ENCODE measurements around the gene KANSL1.
A peak's percentile ranks its signal among the peaks of the same experiment; 100 is the strongest.
"Not testable (repeated sequence)": the region's sequence is repeated elsewhere in the genome, so short reads cannot be mapped to it uniquely, and the experiment has no call there.

The KANSL1 gene

DNA sequence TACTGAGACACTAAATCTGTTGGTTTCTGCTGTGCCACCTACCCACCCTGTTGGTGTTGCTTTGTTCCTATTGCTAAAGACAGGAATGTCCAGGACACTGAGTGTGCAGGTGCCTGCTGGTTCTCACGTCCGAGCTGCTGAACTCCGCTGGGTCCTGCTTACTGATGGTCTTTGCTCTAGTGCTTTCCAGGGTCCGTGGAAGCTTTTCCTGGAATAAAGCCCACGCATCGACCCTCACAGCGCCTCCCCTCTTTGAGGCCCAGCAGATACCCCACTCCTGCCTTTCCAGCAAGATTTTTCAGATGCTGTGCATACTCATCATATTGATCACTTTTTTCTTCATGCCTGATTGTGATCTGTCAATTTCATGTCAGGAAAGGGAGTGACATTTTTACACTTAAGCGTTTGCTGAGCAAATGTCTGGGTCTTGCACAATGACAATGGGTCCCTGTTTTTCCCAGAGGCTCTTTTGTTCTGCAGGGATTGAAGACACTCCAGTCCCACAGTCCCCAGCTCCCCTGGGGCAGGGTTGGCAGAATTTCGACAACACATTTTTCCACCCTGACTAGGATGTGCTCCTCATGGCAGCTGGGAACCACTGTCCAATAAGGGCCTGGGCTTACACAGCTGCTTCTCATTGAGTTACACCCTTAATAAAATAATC lies 179.6 kb downstream of the KANSL1 start:
- DNase-seq: peak; percentile 34

DNA sequence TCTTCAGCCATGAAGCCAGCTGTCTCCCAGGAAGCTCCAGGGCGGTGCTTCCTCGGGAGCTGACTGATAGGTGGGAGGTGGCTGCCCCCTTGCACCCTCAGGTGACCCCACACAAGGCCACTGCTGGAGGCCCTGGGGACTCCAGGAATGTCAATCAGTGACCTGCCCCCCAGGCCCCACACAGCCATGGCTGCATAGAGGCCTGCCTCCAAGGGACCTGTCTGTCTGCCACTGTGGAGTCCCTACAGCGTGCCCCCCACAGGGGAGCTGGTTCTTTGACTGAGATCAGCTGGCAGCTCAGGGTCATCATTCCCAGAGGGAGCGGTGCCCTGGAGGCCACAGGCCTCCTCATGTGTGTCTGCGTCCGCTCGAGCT lies 180.1 kb downstream of the KANSL1 start:
- no peak for DNase-seq

DNA sequence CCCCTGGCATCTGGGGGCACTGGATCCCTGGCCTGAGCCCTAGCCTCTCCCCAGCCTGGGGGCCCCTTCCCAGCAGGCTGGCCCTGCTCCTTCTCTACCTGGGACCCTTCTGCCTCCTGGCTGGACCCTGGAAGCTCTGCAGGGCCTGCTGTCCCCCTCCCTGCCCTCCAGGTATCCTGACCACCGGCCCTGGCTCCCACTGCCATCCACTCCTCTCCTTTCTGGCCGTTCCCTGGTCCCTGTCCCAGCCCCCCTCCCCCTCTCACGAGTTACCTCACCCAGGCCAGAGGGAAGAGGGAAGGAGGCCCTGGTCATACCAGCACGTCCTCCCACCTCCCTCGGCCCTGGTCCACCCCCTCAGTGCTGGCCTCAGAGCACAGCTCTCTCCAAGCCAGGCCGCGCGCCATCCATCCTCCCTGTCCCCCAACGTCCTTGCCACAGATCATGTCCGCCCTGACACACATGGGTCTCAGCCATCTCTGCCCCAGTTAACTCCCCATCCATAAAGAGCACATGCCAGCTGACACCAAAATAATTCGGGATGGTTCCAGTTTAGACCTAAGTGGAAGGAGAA lies 180.6 kb downstream of the KANSL1 start:
- no peak for DNase-seq

DNA sequence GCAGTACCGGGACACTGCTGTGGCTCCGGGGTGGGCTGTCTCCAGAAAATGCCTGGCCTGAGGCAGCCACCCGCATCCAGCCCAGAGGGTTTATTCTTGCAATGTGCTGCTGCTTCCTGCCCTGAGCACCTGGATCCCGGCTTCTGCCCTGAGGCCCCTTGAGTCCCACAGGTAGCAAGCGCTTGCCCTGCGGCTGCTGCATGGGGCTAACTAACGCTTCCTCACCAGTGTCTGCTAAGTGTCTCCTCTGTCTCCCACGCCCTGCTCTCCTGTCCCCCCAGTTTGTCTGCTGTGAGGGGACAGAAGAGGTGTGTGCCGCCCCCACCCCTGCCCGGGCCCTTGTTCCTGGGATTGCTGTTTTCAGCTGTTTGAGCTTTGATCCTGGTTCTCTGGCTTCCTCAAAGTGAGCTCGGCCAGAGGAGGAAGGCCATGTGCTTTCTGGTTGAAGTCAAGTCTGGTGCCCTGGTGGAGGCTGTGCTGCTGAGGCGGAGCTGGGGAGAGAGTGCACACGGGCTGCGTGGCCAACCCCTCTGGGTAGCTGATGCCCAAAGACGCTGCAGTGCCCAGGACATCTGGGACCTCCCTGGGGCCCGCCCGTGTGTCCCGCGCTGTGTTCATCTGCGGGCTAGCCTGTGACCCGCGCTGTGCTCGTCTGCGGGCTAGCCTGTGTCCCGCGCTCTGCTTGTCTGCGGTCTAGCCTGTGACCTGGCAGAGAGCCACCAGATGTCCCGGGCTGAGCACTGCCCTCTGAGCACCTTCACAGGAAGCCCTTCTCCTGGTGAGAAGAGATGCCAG lies 181.3 kb downstream of the KANSL1 start:
- no peak for DNase-seq

DNA sequence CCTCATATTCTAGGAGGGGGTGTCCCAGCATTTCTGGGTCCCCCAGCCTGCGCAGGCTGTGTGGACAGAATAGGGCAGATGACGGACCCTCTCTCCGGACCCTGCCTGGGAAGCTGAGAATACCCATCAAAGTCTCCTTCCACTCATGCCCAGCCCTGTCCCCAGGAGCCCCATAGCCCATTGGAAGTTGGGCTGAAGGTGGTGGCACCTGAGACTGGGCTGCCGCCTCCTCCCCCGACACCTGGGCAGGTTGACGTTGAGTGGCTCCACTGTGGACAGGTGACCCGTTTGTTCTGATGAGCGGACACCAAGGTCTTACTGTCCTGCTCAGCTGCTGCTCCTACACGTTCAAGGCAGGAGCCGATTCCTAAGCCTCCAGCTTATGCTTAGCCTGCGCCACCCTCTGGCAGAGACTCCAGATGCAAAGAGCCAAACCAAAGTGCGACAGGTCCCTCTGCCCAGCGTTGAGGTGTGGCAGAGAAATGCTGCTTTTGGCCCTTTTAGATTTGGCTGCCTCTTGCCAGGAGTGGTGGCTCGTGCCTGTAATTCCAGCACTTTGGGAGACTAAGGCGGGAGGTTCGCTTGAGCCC lies 182.5 kb downstream of the KANSL1 start:
- DNase-seq: no peak

DNA sequence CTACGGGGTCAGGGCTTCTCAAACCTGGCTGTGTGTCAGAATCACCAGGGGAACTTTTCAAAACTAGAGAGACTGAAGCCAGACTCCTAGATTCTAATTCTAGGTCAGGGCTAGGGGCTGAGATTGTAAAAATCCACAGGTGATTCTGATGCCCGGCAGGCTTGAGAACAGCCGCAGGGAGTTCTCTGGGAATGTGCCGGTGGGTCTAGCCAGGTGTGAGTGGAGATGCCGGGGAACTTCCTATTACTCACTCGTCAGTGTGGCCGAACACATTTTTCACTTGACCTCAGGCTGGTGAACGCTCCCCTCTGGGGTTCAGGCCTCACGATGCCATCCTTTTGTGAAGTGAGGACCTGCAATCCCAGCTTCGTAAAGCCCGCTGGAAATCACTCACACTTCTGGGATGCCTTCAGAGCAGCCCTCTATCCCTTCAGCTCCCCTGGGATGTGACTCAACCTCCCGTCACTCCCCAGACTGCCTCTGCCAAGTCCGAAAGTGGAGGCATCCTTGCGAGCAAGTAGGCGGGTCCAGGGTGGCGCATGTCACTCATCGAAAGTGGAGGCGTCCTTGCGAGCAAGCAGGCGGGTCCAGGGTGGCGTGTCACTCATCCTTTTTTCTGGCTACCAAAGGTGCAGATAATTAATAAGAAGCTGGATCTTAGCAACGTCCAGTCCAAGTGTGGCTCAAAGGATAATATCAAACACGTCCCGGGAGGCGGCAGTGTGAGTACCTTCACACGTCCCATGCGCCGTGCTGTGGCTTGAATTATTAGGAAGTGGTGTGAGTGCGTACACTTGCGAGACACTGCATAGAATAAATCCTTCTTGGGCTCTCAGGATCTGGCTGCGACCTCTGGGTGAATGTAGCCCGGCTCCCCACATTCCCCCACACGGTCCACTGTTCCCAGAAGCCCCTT lies 183.3 kb downstream of the KANSL1 start:
- no peak for DNase-seq

DNA sequence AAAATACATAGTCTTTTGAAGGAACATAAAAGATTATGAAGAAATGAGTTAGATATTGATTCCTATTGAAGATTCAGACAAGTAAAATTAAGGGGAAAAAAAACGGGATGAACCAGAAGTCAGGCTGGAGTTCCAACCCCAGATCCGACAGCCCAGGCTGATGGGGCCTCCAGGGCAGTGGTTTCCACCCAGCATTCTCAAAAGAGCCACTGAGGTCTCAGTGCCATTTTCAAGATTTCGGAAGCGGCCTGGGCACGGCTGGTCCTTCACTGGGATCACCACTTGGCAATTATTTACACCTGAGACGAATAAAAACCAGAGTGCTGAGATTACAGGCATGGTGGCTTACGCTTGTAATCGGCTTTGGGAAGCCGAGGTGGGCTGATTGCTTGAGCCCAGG lies 184.6 kb downstream of the KANSL1 start:
- DNase-seq: no peak

DNA sequence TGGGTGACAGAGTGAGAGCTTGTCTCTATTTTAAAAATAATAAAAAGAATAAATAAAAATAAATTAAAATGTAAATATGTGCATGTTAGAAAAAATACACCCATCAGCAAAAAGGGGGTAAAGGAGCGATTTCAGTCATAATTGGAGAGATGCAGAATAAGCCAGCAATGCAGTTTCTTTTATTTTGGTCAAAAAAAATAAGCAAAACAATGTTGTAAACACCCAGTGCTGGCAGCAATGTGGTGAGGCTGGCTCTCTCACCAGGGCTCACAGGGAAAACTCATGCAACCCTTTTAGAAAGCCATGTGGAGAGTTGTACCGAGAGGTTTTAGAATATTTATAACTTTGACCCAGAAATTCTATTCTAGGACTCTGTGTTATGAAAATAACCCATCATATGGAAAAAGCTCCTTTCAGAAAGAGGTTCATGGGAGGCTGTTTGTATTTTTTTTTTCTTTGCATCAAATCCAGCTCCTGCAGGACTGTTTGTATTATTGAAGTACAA lies 185.7 kb downstream of the KANSL1 start:
- DNase-seq: no peak

DNA sequence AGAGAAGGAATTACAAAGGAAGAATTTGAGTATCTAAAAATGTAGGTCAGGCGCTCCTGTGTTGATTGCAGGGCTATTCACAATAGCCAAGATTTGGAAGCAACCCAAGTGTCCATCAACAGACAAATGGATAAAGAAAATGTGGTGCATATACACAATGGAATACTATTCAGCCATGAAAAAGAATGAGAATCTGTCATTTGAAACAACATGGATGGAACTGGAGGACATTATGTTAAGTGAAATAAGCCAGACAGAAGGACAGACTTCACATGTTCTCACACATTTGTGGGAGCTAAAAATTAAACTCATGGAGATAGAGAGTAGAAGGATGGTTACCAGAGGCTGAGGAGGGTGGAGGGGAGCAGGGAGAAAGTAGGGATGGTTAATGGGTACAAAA lies 187.1 kb downstream of the KANSL1 start:
- not testable (repeated sequence) for DNase-seq

DNA sequence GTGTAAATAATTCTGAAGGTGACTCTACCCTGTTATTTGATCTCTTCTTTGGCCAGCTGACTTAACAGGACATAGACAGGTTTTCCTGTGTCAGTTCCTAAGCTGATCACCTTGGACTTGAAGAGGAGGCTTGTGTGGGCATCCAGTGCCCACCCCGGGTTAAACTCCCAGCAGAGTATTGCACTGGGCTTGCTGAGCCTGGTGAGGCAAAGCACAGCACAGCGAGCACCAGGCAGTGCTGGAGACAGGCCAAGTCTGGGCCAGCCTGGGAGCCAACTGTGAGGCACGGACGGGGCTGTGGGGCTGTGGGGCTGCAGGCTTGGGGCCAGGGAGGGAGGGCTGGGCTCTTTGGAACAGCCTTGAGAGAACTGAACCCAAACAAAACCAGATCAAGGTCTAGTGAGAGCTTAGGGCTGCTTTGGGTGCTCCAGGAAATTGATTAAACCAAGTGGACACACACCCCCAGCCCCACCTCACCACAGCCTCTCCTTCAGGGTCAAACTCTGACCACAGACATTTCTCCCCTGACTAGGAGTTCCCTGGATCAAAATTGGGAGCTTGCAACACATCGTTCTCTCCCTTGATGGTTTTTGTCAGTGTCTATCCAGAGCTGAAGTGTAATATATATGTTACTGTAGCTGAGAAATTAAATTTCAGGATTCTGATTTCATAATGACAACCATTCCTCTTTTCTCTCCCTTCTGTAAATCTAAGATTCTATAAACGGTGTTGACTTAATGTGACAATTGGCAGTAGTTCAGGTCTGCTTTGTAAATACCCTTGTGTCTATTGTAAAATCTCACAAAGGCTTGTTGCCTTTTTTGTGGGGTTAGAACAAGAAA lies 189.1 kb downstream of the KANSL1 start:
- DNase-seq: peak; percentile 78

DNA sequence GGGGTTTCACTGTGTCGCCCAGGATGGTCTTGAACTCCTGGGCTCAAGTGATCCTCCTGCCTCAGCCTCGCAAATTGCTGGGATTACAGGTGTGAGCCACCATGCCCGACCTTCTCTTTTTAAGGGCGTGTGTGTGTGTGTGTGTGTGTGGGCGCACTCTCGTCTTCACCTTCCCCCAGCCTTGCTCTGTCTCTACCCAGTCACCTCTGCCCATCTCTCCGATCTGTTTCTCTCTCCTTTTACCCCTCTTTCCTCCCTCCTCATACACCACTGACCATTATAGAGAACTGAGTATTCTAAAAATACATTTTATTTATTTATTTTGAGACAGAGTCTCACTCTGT lies 190.3 kb downstream of the KANSL1 start:
- DNase-seq: no peak

DNA sequence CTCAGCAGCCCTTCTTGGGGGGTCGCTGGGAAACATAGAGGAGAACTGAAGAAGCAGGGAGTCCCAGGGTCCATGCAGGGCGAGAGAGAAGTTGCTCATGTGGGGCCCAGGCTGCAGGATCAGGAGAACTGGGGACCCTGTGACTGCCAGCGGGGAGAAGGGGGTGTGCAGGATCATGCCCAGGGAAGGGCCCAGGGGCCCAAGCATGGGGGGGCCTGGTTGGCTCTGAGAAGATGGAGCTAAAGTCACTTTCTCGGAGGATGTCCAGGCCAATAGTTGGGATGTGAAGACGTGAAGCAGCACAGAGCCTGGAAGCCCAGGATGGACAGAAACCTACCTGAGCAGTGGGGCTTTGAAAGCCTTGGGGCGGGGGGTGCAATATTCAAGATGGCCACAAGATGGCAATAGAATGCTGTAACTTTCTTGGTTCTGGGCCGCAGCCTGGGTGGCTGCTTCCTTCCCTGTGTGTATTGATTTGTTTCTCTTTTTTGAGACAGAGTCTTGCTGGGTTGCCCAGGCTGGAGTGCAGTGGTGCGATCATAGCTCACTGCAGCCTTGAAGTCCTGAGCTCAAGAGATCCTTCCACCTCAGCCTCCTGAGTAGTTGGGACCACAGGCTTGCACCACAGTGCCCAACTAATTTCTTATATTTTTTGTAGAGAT lies 190.8 kb downstream of the KANSL1 start:
- DNase-seq: peak; percentile 38

DNA sequence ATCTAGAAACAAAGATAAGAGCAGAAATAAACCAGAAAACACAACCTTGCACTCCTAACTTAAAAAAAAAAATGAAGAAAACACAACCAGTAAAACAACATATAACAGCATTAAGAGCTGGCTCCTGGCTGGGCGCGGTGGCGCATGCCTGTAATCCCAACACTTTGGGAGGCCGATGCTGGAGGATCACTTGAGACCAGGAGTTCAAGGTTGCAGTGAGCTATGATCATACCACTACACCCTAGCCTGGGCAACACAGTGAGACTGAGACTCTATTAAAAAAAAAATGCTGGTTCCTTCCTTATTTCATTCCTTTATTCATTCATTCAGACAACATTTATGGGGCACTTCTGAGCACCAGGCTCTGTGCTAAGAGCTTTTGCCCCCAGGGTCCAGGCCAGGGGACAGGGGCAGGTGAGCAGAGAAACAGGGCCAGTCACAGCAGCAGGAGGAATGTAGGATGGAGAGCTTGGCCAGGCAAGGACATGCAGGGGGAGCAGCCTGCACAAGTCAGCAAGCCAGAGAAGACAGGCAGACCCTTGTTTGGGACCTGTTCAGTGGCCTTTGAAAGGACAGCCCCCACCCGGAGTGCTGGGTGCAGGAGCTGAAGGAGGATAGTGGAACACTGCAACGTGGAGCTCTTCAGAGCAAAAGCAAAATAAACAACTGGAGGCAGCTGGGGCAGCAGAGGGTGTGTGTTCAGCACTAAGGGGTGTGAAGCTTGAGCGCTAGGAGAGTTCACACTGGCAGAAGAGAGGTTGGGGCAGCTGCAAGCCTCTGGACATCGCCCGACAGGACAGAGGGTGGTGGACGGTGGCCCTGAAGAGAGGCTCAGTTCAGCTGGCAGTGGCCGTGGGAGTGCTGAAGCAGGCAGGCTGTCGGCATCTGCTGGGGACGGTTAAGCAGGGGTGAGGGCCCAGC lies 191.6 kb downstream of the KANSL1 start:
- DNase-seq: no peak

DNA sequence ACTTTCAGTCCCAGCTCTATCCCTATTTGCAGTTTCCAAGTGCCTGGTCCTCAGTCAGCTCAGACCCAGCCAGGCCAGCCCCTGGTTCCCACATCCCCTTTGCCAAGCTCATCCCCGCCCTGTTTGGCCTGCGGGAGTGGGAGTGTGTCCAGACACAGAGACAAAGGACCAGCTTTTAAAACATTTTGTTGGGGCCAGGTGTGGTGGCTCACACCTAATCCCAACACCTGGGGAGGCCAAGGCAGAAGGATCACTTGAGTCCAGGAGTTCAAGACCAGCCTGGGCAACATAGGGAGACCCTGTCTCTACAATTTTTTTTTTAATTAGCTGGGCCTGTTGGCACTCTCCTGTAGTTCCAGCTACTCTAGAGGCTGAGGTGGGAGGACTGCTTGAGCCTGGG lies 192.5 kb downstream of the KANSL1 start:
- DNase-seq: no peak

DNA sequence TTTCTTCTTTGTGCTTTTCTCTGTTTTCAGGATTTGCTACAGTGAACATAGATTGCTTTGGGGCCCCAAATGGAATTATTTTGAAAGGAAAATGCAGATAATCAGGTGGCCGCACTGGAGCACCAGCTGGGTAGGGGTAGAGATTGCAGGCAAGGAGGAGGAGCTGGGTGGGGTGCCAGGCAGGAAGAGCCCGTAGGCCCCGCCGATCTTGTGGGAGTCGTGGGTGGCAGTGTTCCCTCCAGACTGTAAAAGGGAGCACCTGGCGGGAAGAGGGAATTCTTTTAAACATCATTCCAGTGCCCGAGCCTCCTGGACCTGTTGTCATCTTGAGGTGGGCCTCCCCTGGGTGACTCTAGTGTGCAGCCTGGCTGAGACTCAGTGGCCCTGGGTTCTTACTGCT lies 192.9 kb downstream of the KANSL1 start:
- no peak for DNase-seq

DNA sequence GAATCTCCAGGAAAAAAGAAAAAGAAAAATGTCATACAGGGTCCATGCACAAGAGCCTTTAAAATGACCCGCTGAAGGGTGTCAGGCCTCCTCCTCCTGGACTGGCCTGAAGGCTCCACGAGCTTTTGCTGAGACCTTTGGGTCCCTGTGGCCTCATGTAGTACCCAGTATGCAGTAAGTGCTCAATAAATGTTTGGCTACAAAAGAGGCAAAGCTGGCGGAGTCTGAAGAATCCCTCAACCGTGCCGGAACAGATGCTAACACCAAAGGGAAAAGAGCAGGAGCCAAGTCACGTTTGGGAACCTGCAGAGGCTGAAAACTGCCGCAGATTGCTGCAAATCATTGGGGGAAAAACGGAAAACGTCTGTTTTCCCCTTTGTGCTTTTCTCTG lies 193.3 kb downstream of the KANSL1 start:
- DNase-seq: no peak

DNA sequence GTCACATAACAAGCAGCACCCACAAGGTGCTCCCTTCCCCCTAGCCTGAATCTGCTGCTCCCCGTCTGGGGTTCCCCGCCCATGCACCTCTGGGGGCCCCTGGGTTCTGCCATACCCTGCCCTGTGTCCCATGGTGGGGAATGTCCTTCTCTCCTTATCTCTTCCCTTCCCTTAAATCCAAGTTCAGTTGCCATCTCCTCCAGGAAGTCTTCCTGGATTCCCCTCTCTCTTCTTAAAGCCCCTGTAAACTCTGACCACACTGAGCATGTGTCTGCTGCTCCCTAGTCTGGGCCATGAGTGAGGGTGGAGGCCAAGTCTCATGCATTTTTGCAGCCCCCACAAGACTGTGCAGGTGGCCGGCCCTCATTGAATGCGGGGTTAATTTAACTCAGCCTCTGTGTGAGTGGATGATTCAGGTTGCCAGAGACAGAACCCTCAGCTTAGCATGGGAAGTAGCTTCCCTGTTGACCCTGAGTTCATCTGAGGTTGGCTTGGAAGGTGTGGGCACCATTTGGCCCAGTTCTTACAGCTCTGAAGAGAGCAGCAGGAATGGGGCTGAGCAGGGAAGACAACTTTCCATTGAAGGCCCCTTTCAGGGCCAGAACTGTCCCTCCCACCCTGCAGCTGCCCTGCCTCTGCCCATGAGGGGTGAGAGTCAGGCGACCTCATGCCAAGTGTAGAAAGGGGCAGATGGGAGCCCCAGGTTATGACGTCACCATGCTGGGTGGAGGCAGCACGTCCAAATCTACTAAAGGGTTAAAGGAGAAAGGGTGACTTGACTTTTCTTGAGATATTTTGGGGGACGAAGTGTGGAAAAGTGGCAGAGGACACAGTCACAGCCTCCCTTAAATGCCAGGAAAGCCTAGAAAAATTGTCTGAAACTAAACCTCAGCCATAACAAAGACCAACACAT lies 194.0 kb downstream of the KANSL1 start, which contains the start of gene STH:
Gene STH (plus strand): TSS at position 264 of the 913 bp plus-strand sequence. CDS start 30 bp downstream, at position 294.
- no peak for DNase-seq

DNA sequence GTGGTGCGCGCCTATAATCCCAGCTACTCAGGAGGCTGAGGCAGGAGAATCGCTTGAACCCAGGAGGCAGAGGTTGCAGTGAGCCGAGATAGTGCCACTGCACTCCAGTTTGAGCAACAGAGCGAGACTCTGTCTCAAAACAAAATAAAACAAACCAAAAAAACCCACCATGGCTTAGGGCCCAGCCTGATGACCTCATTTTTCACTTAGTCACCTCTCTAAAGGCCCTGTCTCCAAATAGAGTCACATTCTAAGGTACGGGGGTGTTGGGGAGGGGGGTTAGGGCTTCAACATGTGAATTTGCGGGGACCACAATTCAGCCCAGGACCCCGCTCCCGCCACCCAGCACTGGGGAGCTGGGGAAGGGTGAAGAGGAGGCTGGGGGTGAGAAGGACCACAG lies 195.6 kb downstream of the KANSL1 start:
- DNase-seq: no peak

DNA sequence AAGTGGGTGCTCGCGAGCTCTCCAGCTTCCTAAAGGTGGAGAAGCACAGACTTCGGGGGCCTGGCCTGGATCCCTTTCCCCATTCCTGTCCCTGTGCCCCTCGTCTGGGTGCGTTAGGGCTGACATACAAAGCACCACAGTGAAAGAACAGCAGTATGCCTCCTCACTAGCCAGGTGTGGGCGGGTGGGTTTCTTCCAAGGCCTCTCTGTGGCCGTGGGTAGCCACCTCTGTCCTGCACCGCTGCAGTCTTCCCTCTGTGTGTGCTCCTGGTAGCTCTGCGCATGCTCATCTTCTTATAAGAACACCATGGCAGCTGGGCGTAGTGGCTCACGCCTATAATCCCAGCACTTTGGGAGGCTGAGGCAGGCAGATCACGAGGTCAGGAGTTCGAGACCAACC lies 196.1 kb downstream of the KANSL1 start:
- no peak for DNase-seq

Data from NCI-H1092 (cell line).